Smooth muscle cell of the brain vasculature (primary cell): ENCODE measurements around the gene TBC1D3B.
"Not testable (repeated sequence)": the region's sequence is repeated elsewhere in the genome, so short reads cannot be mapped to it uniquely, and the experiment has no call there.

Source experiments
- DNase-seq: peaks from one replicate; pipeline ENCODE4 v3.0.0-alpha.2; 2012; ENCODE audit warnings: low read depth, low spot score

The TBC1D3B gene

GRCh38 chr17:36201102-36201501, 24.7 kb upstream of the TBC1D3B start:
- DNase-seq = not testable (repeated sequence)

- no peak for DNase-seq
Observed at GRCh38 chr17:36198831-36199465, 22.5 kb upstream of the TBC1D3B start.

GRCh38 chr17:36197387-36197703, 20.9 kb upstream of the TBC1D3B start:
- no peak for DNase-seq

GRCh38 chr17:36196131-36196486, 19.7 kb upstream of the TBC1D3B start:
- DNase-seq = no peak

GRCh38 chr17:36195434-36196130, 19.1 kb upstream of the TBC1D3B start:
- DNase-seq = no peak

GRCh38 chr17:36194832-36195433, 18.5 kb upstream of the TBC1D3B start:
- not testable (repeated sequence) for DNase-seq

GRCh38 chr17:36194147-36194831, 17.9 kb upstream of the TBC1D3B start:
- DNase-seq = not testable (repeated sequence)

- DNase-seq = no peak
Observed at GRCh38 chr17:36193216-36193775, 16.9 kb upstream of the TBC1D3B start.

- not testable (repeated sequence) for DNase-seq
Observed at GRCh38 chr17:36190549-36191330, 14.3 kb upstream of the TBC1D3B start.

GRCh38 chr17:36189993-36190392, 13.6 kb upstream of the TBC1D3B start:
- DNase-seq = not testable (repeated sequence)

GRCh38 chr17:36188891-36189306, 12.5 kb upstream of the TBC1D3B start:
- DNase-seq = no peak

GRCh38 chr17:36187943-36188665, 11.7 kb upstream of the TBC1D3B start:
- not testable (repeated sequence) for DNase-seq

GRCh38 chr17:36186810-36187763, 10.7 kb upstream of the TBC1D3B start:
- not testable (repeated sequence) for DNase-seq

- no peak for DNase-seq
Observed at GRCh38 chr17:36185416-36185815, 9.0 kb upstream of the TBC1D3B start.

- no peak for DNase-seq
Observed at GRCh38 chr17:36184023-36184765, 7.8 kb upstream of the TBC1D3B start.

- DNase-seq = no peak
Observed at GRCh38 chr17:36183001-36183971, 6.8 kb upstream of the TBC1D3B start.

- DNase-seq = no peak
Observed at GRCh38 chr17:36182176-36183000, 6.0 kb upstream of the TBC1D3B start.
